Measurements from ENCODE around the gene P2RX3.

The P2RX3 gene

GRCh38 chr11:57391111-57391510 is 53.0 kb downstream of the P2RX3 start:
- Histone ChIP-seq H3K9ac (ENCODE audit: low read depth, low read length) (no peak overlapping the region), H3K4me2 (ENCODE audit: insufficient read depth, low read length) (no peak overlapping the region), H3K27me3 (ENCODE audit: insufficient read depth, low read length, poor library complexity) (no peaks in the 10 kb centered on the region), H3K27ac (ENCODE audit: low read length) (no peak overlapping the region), H4K20me1 (ENCODE audit: insufficient read depth, low read length) (no peaks in the 10 kb centered on the region), H3K36me3 (ENCODE audit: insufficient read depth, low read length) (no peaks in the 10 kb centered on the region), H3K4me3 (ENCODE audit: low read depth in 1 of 2, low read length in 2 of 2) (no peak overlapping the region), H3K9me3 (ENCODE audit: insufficient read depth, low read length, severe bottlenecking) (no peaks in the 10 kb centered on the region), H3K4me1 (ENCODE audit: insufficient read depth, low read length) (no peaks in the 10 kb centered on the region), H3K79me2 (ENCODE audit: insufficient read depth, low read length) (no peaks in the 10 kb centered on the region), H2AFZ (ENCODE audit: low read depth, low read length) (no peak overlapping the region)
- ATAC-seq (ENCODE audit: insufficient read depth, low read depth) (no peak), DNase-seq (no peak)
- TF ChIP-seq EZH2 (IDR thresholded peaks at IDR 0.05; ENCODE audit: borderline replicate concordance, low read depth, low read length, severe bottlenecking): no peak
- no peak for TF ChIP-seq CTCF (IDR thresholded peaks at IDR 0.05; ENCODE audit: borderline replicate concordance, extremely low read depth, low read length, poor library complexity, severe bottlenecking)

- H4K20me1 ChIP-seq (ENCODE audit: insufficient read depth, low read length): no peaks in the 10 kb centered on the region
- no peaks in the 10 kb centered on the region for H3K4me1 ChIP-seq (ENCODE audit: insufficient read depth, low read length)
- H3K27ac ChIP-seq (ENCODE audit: low read length): no peak overlapping the region
- H3K9me3 ChIP-seq (ENCODE audit: insufficient read depth, low read length, severe bottlenecking): no peaks in the 10 kb centered on the region
- H2AFZ ChIP-seq (ENCODE audit: low read depth, low read length): no peak overlapping the region
- H3K4me3 ChIP-seq (ENCODE audit: low read depth in 1 of 2, low read length in 2 of 2): no peak overlapping the region
- no peak for ATAC-seq (ENCODE audit: insufficient read depth, low read depth)
- no peaks in the 10 kb centered on the region for H3K36me3 ChIP-seq (ENCODE audit: insufficient read depth, low read length)
- no peak for DNase-seq
- no peaks in the 10 kb centered on the region for H3K79me2 ChIP-seq (ENCODE audit: insufficient read depth, low read length)
- no peaks in the 10 kb centered on the region for H3K27me3 ChIP-seq (ENCODE audit: insufficient read depth, low read length, poor library complexity)
- H3K9ac ChIP-seq (ENCODE audit: low read depth, low read length): no peak overlapping the region
- H3K4me2 ChIP-seq (ENCODE audit: insufficient read depth, low read length): no peak overlapping the region
- TF ChIP-seq EZH2 (IDR thresholded peaks at IDR 0.05; ENCODE audit: borderline replicate concordance, low read depth, low read length, severe bottlenecking): no peak
- TF ChIP-seq CTCF (IDR thresholded peaks at IDR 0.05; ENCODE audit: borderline replicate concordance, extremely low read depth, low read length, poor library complexity, severe bottlenecking): no peak
Observed at GRCh38 chr11:57391539-57391938, 53.4 kb downstream of the P2RX3 start.

DNA sequence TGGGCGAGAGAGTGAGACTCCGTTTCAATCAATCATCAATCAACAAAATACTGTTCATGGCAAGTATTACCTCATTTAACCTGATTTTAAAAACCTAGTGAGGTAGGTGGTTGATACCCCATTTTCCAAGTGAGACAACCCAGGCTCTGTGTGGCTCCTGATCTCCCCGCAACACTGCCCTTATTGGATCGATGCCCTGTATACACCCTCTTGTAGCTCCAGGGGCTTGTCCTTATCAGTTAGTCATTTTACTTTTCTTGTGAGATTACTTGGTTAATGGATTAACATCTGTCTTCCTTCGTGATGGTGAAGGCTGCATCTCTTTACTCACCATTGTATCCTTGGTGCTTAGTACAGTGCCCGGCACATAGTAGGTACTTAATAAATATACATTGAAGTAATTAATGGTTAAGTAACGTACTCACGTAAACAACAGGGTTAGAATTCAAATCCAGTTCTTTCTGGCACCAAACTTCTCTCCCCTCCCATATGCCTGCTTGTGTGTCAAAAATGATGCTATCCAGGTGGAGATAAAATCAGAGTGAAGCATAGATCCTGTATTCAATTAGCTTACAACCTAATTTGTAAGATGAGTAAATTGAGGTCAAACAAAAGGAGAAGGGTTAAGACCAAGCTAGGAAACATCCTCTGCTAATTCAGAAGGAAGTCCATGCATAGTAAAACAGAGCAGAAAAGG is 54.1 kb downstream of the P2RX3 start:
- Histone ChIP-seq H3K9me3 (ENCODE audit: insufficient read depth, low read length, severe bottlenecking) (no peaks in the 10 kb centered on the region), H3K4me1 (ENCODE audit: insufficient read depth, low read length) (no peaks in the 10 kb centered on the region), H3K4me2 (ENCODE audit: insufficient read depth, low read length) (no peak overlapping the region), H2AFZ (ENCODE audit: low read depth, low read length) (no peak overlapping the region), H3K9ac (ENCODE audit: low read depth, low read length) (no peak overlapping the region), H4K20me1 (ENCODE audit: insufficient read depth, low read length) (no peaks in the 10 kb centered on the region), H3K27me3 (ENCODE audit: insufficient read depth, low read length, poor library complexity) (no peaks in the 10 kb centered on the region), H3K27ac (ENCODE audit: low read length) (no peak overlapping the region), H3K79me2 (ENCODE audit: insufficient read depth, low read length) (no peaks in the 10 kb centered on the region), H3K4me3 (ENCODE audit: low read depth in 1 of 2, low read length in 2 of 2) (no peak overlapping the region), H3K36me3 (ENCODE audit: insufficient read depth, low read length) (no peaks in the 10 kb centered on the region)
- no peak for TF ChIP-seq CTCF (IDR thresholded peaks at IDR 0.05; ENCODE audit: borderline replicate concordance, extremely low read depth, low read length, poor library complexity, severe bottlenecking)
- no peak for TF ChIP-seq EZH2 (IDR thresholded peaks at IDR 0.05; ENCODE audit: borderline replicate concordance, low read depth, low read length, severe bottlenecking)
- DNase-seq (no peak), ATAC-seq (ENCODE audit: insufficient read depth, low read depth) (no peak)
